ENCODE data around the gene TMEM127.

GRCh38 chr2:96241900-96242611 lies 23.7 kb downstream of the TMEM127 start:
- TF ChIP-seq CTCF (IDR thresholded peaks at IDR 0.05) (no peak), POLR2A (IDR thresholded peaks at IDR 0.05) (no peak)

Data from heart left ventricle (tissue), 13 donors.